CD4-positive, alpha-beta T cell treated with Interleukin-1 beta for 1 hour (primary cell): Measurements from ENCODE around the gene DPP9.
"Not testable (repeated sequence)": the region's sequence is repeated elsewhere in the genome, so short reads cannot be mapped to it uniquely, and the experiment has no call there.

Experiments used
- DNase-seq, 2 donors: peaks; one replicate each; pipeline ENCODE4 v3.0.0-alpha.2; 2020 to 2022

The DPP9 gene

GRCh38 chr19:4738734-4739133 lies 15.1 kb upstream of the DPP9 start:
- no peak for DNase-seq

- no peak for DNase-seq
Measured at GRCh38 chr19:4737955-4738600, 14.4 kb upstream of the DPP9 start.

- DNase-seq, result no peak
Measured at GRCh38 chr19:4733755-4734345, 10.2 kb upstream of the DPP9 start.

DNA sequence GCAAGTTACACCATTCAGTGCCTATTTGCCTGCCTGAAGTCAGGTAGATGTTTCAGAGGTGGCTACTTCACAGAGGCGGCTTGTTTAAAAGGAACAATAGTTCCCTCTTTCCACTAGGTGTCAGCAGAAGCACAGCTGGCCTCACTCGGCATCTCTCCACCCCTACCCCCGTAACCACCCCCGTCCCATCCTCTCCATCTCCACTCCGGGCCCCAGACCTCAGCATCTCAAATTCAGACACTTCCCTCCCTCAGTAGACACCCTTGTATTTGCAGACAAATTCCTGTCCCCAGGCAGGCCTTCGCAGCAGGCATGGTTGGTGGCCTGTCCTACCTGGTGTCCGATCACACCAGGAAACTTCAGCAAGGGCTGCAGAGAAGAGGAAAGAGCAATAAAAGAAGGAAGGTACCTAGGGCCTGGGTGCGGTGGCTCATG lies 9.1 kb upstream of the DPP9 start:
- DNase-seq, result peak; percentile 69 to 72

GRCh38 chr19:4730740-4731171 lies 7.1 kb upstream of the DPP9 start:
- peak; percentile 59 to 66 for DNase-seq

DNA sequence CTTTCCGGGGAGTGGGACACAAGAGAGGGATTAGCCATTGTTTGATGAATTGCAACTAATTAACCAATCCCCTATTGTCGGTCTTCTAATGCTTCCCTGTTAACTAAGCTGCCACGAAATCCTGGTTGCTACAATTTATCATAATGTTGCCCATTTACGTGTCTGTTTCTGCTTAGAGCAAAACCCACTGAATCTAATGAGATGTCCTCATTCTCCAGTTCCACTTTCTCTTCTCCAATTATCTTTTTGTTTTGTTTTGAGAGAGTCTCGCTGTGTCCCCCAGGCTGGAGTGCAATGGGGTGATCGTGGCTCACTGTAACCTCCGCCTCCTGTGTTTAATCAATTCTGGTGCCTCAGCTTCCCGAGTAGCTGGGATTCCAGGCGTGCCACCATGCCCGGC lies 5.2 kb upstream of the DPP9 start:
- no peak for DNase-seq

DNA sequence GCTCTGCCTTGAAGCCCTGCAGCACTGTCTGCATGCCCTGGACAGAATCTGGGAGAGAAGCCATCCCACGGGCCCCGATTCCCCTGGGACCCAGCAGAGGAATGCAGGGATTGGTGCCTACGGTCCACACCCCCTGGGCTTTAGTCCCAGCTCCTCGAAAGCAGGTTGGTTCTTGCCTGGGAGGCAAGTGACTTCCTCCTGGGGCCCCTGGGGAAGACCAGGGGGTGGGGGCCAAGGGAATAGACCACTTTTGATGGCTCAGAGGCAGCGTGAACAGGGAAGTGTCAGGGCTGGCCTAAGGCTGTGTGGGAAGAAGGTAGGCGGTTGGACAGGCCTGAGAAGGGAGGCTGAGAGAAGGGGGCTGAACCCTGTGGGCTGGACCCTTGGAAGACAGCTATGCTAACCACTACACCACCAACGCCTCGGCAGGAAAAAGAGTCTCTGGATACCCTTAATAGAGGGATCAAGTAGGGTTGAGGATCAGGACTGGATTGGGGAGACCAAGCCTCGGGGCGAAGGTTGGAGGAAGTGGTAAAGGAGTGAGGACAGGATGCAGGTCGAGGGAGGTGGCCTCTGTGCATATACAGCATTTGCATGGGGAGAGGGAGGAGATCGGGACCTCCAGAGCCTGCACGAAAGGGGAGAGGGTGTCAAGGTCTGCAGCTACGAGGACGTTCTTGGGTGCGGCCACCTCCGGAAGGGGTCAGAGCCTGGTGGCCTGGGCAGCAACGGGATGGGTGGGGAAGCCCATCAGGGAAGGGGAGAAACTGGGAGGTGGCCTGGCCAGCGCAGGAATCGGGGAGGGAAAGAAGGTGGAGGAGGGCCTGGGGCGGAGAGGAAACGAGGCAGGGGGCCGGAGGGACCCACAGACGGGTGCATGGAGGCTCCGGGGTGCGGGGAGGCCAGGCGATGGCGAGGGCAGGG lies 709 bp downstream of the DPP9 start:
- peak in 1 of 2 donors; percentile 11 for DNase-seq

DNA sequence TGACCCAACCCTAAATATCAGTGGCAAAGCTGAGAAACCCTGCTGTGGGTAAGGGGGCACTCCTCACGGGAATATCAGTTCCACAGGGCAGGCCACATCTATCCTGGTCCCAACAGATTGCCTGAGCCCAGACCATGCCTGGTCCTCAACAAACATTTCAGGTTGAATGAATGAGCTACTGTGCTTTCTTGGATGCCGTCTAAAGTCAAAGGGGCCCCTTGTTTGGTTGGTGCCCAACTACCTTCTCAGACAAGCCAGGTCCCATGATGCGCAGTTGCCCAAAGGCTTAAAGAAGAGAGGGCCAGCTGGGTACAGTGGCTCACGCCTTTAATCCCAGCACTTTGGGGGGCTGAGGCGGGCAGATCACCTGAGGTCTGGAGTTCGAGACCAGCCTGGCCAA lies 2.4 kb downstream of the DPP9 start:
- no peak for DNase-seq

DNA sequence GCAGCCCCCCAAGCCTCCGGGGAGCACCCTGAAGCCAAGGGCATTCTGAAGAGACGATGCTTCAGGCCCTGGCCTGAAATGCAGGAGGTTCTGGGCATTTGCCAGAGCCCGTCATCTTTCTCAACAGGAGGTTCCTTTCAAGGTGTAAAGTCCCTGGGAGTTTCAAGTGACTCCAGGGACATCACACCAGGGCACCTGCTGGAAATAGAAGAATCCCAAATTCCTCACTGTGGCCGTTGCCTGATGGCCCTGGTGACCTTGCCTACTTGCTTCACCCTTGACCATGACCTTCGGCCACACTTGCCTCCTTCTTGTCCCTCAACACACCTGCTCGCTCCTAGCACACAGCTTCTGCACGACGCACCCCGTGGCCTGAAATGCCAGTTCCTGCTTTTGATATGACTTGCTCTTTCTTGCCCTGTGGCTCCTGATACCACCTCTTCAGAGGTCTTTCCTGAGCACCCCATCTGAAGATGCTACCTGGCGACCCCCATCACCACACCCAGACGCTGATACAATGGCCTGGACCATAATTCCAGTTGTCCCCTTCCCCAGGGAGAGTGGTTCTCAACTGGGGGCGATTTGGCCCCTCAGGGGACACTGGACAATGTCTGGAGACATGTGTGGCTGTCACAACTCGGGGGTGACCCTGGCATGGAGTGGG lies 3.5 kb downstream of the DPP9 start:
- DNase-seq, result no peak

GRCh38 chr19:4719499-4719866 lies 4.2 kb downstream of the DPP9 start:
- no peak for DNase-seq

- DNase-seq, result no peak
Measured at GRCh38 chr19:4717966-4718701, 5.5 kb downstream of the DPP9 start.

DNA sequence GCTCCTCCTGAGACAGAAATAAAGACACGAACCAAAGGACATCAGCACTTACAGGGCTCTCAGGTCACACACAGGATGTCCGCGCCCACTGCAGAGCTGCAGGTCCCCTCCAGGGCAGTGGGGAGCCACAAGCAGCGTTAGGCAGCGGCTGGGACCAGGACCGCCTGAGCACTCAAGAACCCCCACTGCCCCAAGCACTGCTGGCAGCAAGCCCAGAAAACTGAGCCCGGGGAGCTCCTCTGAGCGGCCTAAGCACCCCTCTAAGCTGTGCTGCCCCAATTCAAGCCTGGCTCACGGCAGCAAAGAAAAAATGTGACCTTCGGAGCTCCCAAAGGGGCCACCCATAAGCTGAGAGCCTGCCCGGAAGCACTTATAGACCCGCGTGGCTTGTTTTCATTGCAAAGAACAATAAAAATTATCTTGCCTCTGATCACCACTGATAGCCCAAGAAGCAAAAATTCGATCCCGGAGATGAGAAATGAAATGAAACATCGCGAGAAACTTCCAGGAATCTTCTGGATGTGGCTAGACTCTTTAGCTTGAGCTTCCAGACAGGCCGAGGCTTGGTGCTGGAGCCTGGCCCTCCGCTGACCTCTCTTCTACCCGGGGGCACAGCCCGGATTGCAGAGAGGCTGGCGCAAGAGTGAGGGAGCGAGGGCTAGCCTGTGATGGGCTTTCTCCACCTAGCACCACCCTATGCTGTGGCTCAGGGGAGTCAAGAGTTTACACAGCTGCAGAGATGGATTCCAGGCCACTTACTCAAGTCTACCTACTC lies 6.3 kb downstream of the DPP9 start:
- no peak for DNase-seq

DNA sequence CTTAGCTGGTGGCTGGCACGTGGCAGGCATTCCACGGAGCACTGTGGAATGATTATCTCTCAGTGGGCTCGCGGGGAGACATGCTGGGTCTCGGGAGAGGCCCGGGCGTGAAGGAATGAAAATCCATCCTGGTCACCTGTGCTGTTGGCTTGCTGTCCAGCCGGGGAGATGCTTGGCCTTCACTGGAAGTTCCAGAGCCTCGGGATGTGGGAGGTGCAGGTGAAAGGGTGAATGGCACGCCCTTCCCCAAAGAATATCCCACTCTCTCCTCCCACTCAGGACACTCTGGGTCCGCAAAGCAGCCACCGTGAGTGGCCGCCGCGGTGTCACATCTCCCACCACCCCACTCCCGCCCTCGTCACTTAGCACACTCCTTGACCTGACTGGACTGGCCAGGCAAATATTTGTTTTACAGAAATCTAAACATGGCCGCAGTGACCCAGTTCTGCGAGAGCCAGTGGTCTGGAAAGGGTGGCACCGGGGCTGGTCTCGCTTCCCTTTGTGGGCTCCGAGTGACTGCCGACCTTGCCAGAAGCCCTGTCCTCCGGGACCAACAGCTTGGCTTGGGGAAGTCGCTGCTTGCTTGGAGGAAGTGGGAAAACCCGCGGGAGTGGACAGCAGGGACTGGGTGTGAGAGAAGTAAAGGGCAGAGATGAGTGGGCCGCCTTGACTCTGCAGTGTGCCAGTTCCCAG lies 8.0 kb downstream of the DPP9 start:
- DNase-seq, result no peak

DNA sequence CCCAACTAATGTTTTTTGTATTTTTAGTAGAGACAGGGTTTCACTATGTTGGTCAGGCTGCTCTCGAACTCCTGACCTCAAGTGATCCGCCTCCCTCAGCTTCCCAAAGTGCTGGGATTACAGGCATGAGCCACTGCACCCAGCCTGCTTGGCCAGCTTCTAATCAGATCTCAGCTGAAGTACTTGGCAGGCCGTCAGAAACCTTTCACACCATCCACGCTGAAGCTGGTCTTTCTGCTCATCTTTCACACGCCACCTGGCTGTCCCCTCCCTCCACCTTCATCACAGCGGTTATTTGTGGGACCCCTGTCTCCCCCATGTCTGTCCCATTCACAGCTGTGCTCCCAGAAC lies 8.5 kb downstream of the DPP9 start:
- DNase-seq, result not testable (repeated sequence)

- DNase-seq, result no peak
Measured at GRCh38 chr19:4714016-4714415, 9.6 kb downstream of the DPP9 start.

- DNase-seq, result no peak
Measured at GRCh38 chr19:4713384-4713951, 10.2 kb downstream of the DPP9 start.

DNA sequence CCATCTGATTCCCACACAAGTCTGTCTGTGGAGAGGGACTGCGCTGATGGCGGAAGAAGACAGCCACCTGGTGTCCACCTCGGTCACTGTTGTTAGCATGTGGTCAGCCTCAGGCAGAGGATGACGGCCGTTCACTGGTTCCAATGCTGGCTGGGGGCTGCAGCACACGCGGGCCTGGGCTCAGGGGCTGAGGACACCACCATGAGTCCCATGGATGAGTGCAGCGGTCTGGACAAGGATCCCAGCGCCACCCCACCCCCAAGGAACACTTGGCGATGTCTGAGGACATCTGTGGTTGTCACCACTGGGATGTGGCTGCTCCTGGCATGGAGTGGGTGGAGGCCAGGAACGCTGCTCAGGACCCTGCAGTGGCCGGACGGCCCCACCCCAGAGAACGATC lies 10.9 kb downstream of the DPP9 start:
- no peak for DNase-seq

DNA sequence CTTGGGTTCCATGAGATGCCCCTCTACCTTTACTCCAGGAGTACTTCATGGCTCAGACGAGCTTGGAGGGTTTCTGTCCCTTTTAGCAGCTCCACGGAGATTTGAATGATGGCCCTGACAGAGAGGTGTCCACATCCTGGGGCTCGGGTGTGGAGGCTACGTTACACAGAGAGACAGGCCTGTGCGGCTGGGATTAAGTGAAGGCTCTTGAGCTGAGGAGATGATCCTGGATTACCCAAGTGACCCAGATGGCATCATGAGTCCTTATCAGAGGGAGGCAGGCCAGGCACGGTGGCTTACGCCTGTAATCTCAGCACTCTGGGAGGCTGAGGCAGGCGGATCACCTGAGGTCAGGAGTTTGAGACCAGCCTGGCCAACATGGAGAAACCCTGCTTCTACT lies 12.4 kb downstream of the DPP9 start:
- no peak for DNase-seq

DNA sequence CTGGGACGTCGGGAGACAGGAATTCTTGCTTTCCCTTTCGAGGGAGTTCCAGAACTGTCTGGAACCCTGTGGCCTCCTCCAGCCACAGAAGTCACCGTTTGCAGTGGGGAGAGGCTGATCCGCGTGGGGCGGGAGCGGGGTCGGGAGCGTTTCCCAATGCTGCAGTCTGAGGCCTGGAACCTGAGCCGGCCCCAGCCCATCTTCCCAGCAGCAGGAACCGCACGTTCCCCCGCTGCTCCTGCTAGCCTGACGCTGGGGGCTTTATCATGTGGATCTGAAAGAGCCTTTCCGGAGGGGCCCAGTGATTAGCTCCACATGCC lies 13.4 kb downstream of the DPP9 start:
- no peak for DNase-seq

GRCh38 chr19:4709440-4710280 lies 14.0 kb downstream of the DPP9 start:
- DNase-seq, result peak; percentile 21 to 34
